HepG2 (cell line): ENCODE measurements around the gene LYSET. TPM values are rescaled to one million over a fixed set of nuclear protein-coding genes. Genes with fewer than 3 reads are reported as not detected.

Experiments used
- ATAC-seq: fragments of 200-7000 bp; cut with Tn5 transposase; 3 replicates; pipeline ENCODE4 v1.9.1; 2020; ENCODE audit warnings: mild to moderate bottlenecking, moderate library complexity
- BruUV-seq: library from RNA; stranded (reverse); fragments of 400-500 nt; replicated peaks from 2 replicates; lab custom pipeline; 2021; lab: Mats Ljungman, UMichigan
- CTCF ChIA-PET: fragments of 300-600 bp; formaldehyde crosslinking; extraction: SDS; loops from one replicate; lab custom pipeline; 2021; ENCODE audit warnings: low total read pairs, inconsistent platforms, low intra/inter-chr PET ratio; lab: Yijun Ruan, JAX
- POLR2A ChIA-PET: fragments of 350-600 bp; sonication (Branson Sonifier 250); formaldehyde crosslinking; loops from one replicate; lab custom pipeline; 2020; ENCODE audit warnings: antibody characterized with exemption, inconsistent platforms; lab: Yijun Ruan, JAX
- DNase-seq: peaks from one replicate; pipeline ENCODE4 v3.0.0-alpha.2; 2015; ENCODE audit warnings: low spot score
- FAIRE-seq: peaks from 3 replicates; lab custom pipeline; 2011; peaks lifted over from hg19 to GRCh38; lab: Jason Lieb, UNC
- H2AFZ ChIP-seq: one replicate; pipeline ENCODE4 v1.6.1; 2011; ENCODE audit warnings: low read length, inconsistent platforms
- H3K27ac ChIP-seq: fragments of 300-600 bp; 3 replicates; pipeline ENCODE4 v1.8.0; 2011; ENCODE audit warnings: mixed run types, mild to moderate bottlenecking, mixed read lengths, low read length, inconsistent platforms; ENCODE audit not compliant: insufficient read depth; ENCODE audit errors: extremely low read length
- H3K27me3 ChIP-seq, 2 experiments: fragments of 200-600 bp in 1 of 2; 2 replicates in 1 of 2; 3 replicates in 1 of 2; pipeline versions ENCODE4 v1.6.0 to v1.8.0; 2011; ENCODE audit warnings: low read length in 2 of 2, mild to moderate bottlenecking in 2 of 2, moderate library complexity in 2 of 2, inconsistent platforms in 1 of 2; ENCODE audit not compliant: insufficient read depth in 2 of 2, control insufficient read depth in 1 of 2
- H3K36me3 ChIP-seq, 2 experiments: fragments of 200-600 bp in 1 of 2; replicated peaks in 1 of 2; 2 replicates in 1 of 2; 3 replicates in 1 of 2; pipeline versions ENCODE4 v1.5.1 to v1.8.0; 2011; ENCODE audit warnings: low read length in 2 of 2, inconsistent platforms in 1 of 2; ENCODE audit not compliant: insufficient read depth in 2 of 2, control insufficient read depth in 1 of 2
- H3K4me1 ChIP-seq: 2 replicates; pipeline ENCODE4 v1.5.1; 2012; ENCODE audit warnings: low read length, inconsistent platforms; ENCODE audit not compliant: insufficient read depth
- H3K4me2 ChIP-seq: 2 replicates; pipeline ENCODE4 v1.6.0; 2011; ENCODE audit warnings: low read depth, low read length, inconsistent platforms
- H3K4me3 ChIP-seq, 3 experiments: fragments of 200-600 bp in 1 of 3; sonication (generic), shearing (Covaris generic) in 1 of 3; replicated peaks in 1 of 3; 2 replicates each; pipeline ENCODE4 v1.5.1; 2011 to 2016; ENCODE audit warnings: low read length in 3 of 3, inconsistent platforms in 2 of 3, low read depth in 2 of 3, mild to moderate bottlenecking in 2 of 3, control low read depth in 1 of 3, mixed read lengths in 1 of 3; ENCODE audit not compliant: insufficient read depth in 1 of 3
- H3K79me2 ChIP-seq: one replicate; pipeline ENCODE4 v1.6.1; 2011; ENCODE audit warnings: low read length, inconsistent platforms; ENCODE audit not compliant: insufficient read depth
- H3K9ac ChIP-seq: 2 replicates; pipeline ENCODE4 v1.6.0; 2011; ENCODE audit warnings: mild to moderate bottlenecking, low read depth, low read length, inconsistent platforms; ENCODE audit not compliant: insufficient read depth
- H3K9me3 ChIP-seq: 2 replicates; pipeline ENCODE4 v1.5.1; 2012; ENCODE audit warnings: mild to moderate bottlenecking, low read length
- H4K20me1 ChIP-seq: 2 replicates; pipeline ENCODE4 v1.6.0; 2011; ENCODE audit warnings: inconsistent platforms, mild to moderate bottlenecking, low read length, moderate library complexity; ENCODE audit not compliant: insufficient read depth
- CTCF ChIP-seq: sonication (generic); formaldehyde crosslinking; IDR thresholded peaks from 2 replicates; pipeline ENCODE4 v1.5.0; 2020; ENCODE audit warnings: mild to moderate bottlenecking, missing genetic modification reagents, moderate library complexity
- STAG1 ChIP-seq: sonication (generic); formaldehyde crosslinking; IDR thresholded peaks from 2 replicates; pipeline ENCODE4 v1.4.0; 2020; ENCODE audit warnings: missing genetic modification reagents
- ZNF317 ChIP-seq: sonication (generic); formaldehyde crosslinking; IDR thresholded peaks from 2 replicates; pipeline ENCODE4 v1.5.0; 2020; ENCODE audit warnings: mild to moderate bottlenecking, missing genetic modification reagents
- ZNF816 ChIP-seq: sonication (generic); formaldehyde crosslinking; IDR thresholded peaks from 2 replicates; pipeline ENCODE4 v1.8.0; 2022; ENCODE audit warnings: missing genetic modification reagents, mild to moderate bottlenecking, borderline replicate concordance
- WGBS: methylation state at CpG from one replicate; pipeline ENCODE4 v1.1.6; 2017; ENCODE audit warnings: low lambda C conversion rate; 5-methylcytosine and 5-hydroxymethylcytosine counted together
- in situ Hi-C: cut with HindIII; loops from 2 replicates; pipeline ENCODE4 v1.10.0; 2017; ENCODE audit warnings: low pct_unique_long_range_greater_than_20kb; ENCODE audit not compliant: extremely low pct_ligation_motif_present
- intact Hi-C: fragments of 100-400 bp; cut with micrococcal nuclease; formaldehyde crosslinking; loops from one replicate; pipeline ENCODE4 v1.10.0; 2022; ENCODE audit not compliant: unreplicated experiment
- polyA plus RNA-seq, 8 experiments: library from polyadenylated mRNA; depleted of rRNA in 3 of 8; stranded (reverse) in 7 of 8; unstranded in 1 of 8; fragments of >200 nt; fragmentation: Illumina TruSeq in 4 of 8; extraction: Trizol in 4 of 8; gene quantifications; 2 replicates each; pipeline versions ENCODE4 v1.2.1 to v1.2.3, GENCODE V29; 2011 to 2016; ENCODE audit warnings: low read depth in 4 of 8, missing spikeins in 1 of 8, mixed read lengths in 1 of 8; ENCODE audit not compliant: insufficient read depth in 1 of 8
- total RNA-seq, 5 experiments: library from RNA; depleted of rRNA; stranded (reverse); fragments of >200 nt; fragmentation: Illumina TruSeq; extraction: Trizol; gene quantifications; 2 replicates each; pipeline ENCODE4 v1.2.3, GENCODE V29; 2016; ENCODE audit warnings: low read depth in 1 of 5
- TF ChIP-seq, protein P1 (sequence below): sonication (generic); formaldehyde crosslinking; IDR thresholded peaks from 2 replicates; pipeline ENCODE4 v1.4.0; 2020; ENCODE audit warnings: mild to moderate bottlenecking, missing genetic modification reagents

LYSET gene
- total and polyA plus RNA-seq, 2 of the 13 experiments (the other 11 are each of a cell fraction or from before 2014, with no cell fraction given), result 19.1 to 36.6 TPM

DNA sequence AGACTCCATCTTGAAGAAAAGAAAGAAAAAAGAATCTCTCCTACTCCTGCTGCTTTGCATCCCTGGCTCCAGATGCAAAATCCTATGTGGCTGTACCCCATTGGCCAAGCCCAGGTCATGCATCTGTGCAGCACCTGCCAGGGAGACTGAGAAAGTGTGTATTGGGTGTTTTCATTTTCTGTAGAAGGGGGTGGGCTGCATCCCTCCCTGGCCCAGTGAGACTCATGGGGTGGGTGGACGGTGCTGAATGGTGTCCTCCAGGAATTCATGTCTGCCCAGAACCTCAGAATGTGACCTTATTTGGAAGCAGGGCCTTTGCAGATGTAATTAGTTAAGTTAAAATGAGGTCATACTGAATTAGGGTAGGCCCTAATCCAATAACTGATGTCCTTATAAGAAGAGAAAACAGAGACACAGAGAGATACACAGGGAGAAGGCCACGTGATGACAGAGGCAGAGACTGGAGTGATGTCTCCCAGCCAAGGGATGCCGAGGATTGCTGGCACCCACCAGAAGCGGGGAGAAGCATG lies 23.6 kb upstream of the LYSET start (continued):
- TF ChIP-seq, protein P1, sequence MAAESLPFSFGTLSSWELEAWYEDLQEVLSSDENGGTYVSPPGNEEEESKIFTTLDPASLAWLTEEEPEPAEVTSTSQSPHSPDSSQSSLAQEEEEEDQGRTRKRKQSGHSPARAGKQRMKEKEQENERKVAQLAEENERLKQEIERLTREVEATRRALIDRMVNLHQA (CRISPR knock-in tag), result no peak
- TF ChIP-seq, all 625 proteins: peak for 0

DNA sequence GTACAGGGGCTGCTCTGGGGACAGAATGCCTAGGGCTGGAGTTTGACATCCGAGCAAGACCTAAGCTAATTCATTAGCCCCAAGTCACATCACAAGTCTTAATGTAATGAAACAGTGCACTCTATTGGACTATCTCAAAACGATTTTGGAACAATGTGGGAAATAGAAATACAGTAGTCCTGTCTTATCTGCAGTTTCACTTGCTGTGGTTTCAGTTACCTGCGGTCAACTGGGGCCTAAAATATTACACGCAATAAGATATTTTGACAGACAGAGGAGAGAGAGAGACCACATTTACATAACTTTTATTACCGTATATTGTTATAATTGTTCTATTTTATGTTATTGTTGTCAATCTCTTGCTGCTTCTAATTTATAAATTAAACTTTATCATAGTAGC lies 21.6 kb upstream of the LYSET start:
- BruUV-seq, result no TSS peak
- no peak for ATAC-seq
- Histone ChIP-seq H3K36me3 (no peaks in the 10 kb centered on the region), H3K27ac (no peak overlapping the region)
- TF ChIP-seq ZNF317 (CRISPR knock-in tag), result 0 out of 2 replicates have a peak, but pooled peaks have one; percentile 41
- TF ChIP-seq CTCF (CRISPR knock-in tag), result peak; percentile 42
- no peak for TF ChIP-seq ZNF816
- peak; percentile 35; the same call in 1 of the 2 replicates for TF ChIP-seq STAG1
- TF ChIP-seq, all 625 proteins: peak for 3
- Histone ChIP-seq H3K79me2 (no peaks in the 10 kb centered on the region), H3K4me3 (no peak overlapping the region), H3K9me3 (no peaks in the 10 kb centered on the region), H3K4me1 (peaks cover 54% of the 10 kb centered on the region), H4K20me1 (no peaks in the 10 kb centered on the region), H3K4me2 (no peak overlapping the region), H3K27me3 (no peaks in the 10 kb centered on the region), H3K9ac (no peak overlapping the region), H2AFZ (no peak overlapping the region)
- FAIRE-seq (no peak), DNase-seq (no peak)
- in situ Hi-C loops, result no loop called here
- CTCF ChIA-PET, result interaction anchor here (1.0 kb wide), 1 partner anchor 14 kb away, joined by 3 read pairs; no protein-coding TSS in a partner anchor
- POLR2A ChIA-PET, result no interaction called here
- 51% methylated on average over 5 of the region's 5 CpGs for WGBS
- intact Hi-C loops, result no loop called here
